Parathyroid adenoma (tissue), 2 donors: ENCODE results near the gene ADGRV1.
A peak's percentile ranks its signal among the peaks of the same experiment; 100 is the strongest.

Experiments used
- H2AFZ ChIP-seq: fragments of 300-600 bp; sonication (generic); one replicate; pipeline ENCODE4 v1.7.0; 2017; ENCODE audit warnings: antibody characterized with exemption, mild to moderate bottlenecking
- H3K27ac ChIP-seq: fragments of 300-600 bp; sonication (generic); one replicate; pipeline ENCODE4 v1.7.0; 2017
- H3K27me3 ChIP-seq: fragments of 300-600 bp; sonication (generic); one replicate; pipeline ENCODE4 v1.7.0; 2017; ENCODE audit warnings: low read length; ENCODE audit not compliant: control insufficient read depth, insufficient read depth
- H3K36me3 ChIP-seq: fragments of 300-600 bp; sonication (generic); one replicate; pipeline ENCODE4 v1.7.0; 2017; ENCODE audit warnings: low read length; ENCODE audit not compliant: control insufficient read depth, insufficient read depth
- H3K4me1 ChIP-seq: fragments of 300-600 bp; sonication (generic); one replicate; pipeline ENCODE4 v1.7.0; 2017; ENCODE audit warnings: control low read depth
- H3K4me2 ChIP-seq: fragments of 300-600 bp; sonication (generic); one replicate; pipeline ENCODE4 v1.7.0; 2017; ENCODE audit warnings: low read length
- H3K4me3 ChIP-seq: fragments of 300-600 bp; sonication (generic); one replicate; pipeline ENCODE4 v1.7.0; 2017; ENCODE audit warnings: low read depth, low read length
- H3K79me2 ChIP-seq: fragments of 300-600 bp; sonication (generic); one replicate; pipeline ENCODE4 v1.7.0; 2017; ENCODE audit warnings: control low read depth
- H3K9ac ChIP-seq: fragments of 300-600 bp; sonication (generic); one replicate; pipeline ENCODE4 v1.7.0; 2017; ENCODE audit warnings: mild to moderate bottlenecking
- H3K9me3 ChIP-seq: fragments of 300-600 bp; sonication (generic); one replicate; pipeline ENCODE4 v1.7.0; 2017; ENCODE audit warnings: low read length; ENCODE audit not compliant: control insufficient read depth
- CTCF ChIP-seq: fragments of 300-600 bp; sonication (generic); IDR thresholded peaks from one replicate; pipeline ENCODE4 v1.7.0; 2017; ENCODE audit warnings: antibody characterized with exemption, mild to moderate bottlenecking
- donor health status: primary hyperparathyroidism.

Gene ADGRV1

GRCh38 chr5:90981177-90981576 lies 422.6 kb downstream of the ADGRV1 start:
- Histone ChIP-seq H3K4me2 (no peak overlapping the region), H3K27ac (no peak overlapping the region), H3K4me1 (no peaks in the 10 kb centered on the region), H3K4me3 (no peak overlapping the region), H3K27me3 (no peaks in the 10 kb centered on the region), H3K36me3 (no peaks in the 10 kb centered on the region), H3K9ac (no peak overlapping the region), H2AFZ (no peak overlapping the region), H3K79me2 (no peaks in the 10 kb centered on the region), H3K9me3 (no peaks in the 10 kb centered on the region)
- no peak for TF ChIP-seq CTCF

DNA sequence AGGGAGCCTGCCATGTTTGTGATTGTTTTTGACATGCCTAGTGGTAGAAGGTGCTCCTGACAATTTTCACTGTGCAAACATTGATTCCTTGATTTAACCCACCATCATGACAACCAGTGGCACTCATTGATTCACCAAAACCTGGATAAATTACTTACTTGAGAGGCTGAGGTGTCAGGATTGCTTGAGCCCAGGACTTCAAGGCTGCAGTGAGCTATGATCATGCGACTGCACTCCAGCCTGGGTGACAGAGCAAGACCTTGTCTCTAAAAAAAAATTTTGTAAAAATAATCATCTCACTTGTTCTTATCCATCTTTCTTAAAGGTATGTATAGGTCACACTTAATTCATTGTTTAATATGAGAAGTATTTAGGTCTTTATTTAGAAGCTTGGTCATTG lies 423.2 kb downstream of the ADGRV1 start:
- Histone ChIP-seq H3K4me2 (no peak overlapping the region), H3K9me3 (no peaks in the 10 kb centered on the region), H3K9ac (no peak overlapping the region), H3K27me3 (no peaks in the 10 kb centered on the region), H3K79me2 (no peaks in the 10 kb centered on the region), H3K27ac (no peak overlapping the region), H3K4me3 (no peak overlapping the region), H3K36me3 (no peaks in the 10 kb centered on the region), H2AFZ (no peak overlapping the region), H3K4me1 (no peaks in the 10 kb centered on the region)
- TF ChIP-seq CTCF, result no peak

DNA sequence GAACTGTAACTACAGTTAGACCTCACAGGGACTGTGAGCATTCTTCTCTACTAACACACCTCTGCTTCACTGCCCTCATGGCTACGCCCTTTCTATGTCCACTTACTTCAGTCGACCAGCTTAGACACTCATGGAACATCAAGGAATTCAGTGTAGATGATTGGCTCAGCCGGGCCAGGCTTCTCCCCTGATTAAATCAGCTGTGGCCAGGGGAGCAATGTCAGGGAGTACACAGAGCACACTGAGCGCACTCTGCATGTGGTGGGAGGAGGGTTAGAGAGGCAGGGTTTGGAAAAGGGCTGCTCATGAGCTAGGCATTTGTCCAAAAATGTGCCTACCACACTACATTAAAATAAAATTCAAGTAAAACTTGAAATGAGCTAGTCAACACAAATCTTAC lies 424.0 kb downstream of the ADGRV1 start:
- H3K27me3 ChIP-seq, result no peaks in the 10 kb centered on the region
- no peak overlapping the region for H3K4me3 ChIP-seq
- H3K27ac ChIP-seq, result no peak overlapping the region
- H2AFZ ChIP-seq, result no peak overlapping the region
- no peaks in the 10 kb centered on the region for H3K9me3 ChIP-seq
- no peak overlapping the region for H3K9ac ChIP-seq
- no peak overlapping the region for H3K4me2 ChIP-seq
- H3K36me3 ChIP-seq, result no peaks in the 10 kb centered on the region
- no peak for TF ChIP-seq CTCF
- no peaks in the 10 kb centered on the region for H3K4me1 ChIP-seq
- no peaks in the 10 kb centered on the region for H3K79me2 ChIP-seq

GRCh38 chr5:90983148-90983547 lies 424.6 kb downstream of the ADGRV1 start:
- H3K4me3 ChIP-seq, result no peak overlapping the region
- no peaks in the 10 kb centered on the region for H3K4me1 ChIP-seq
- no peak overlapping the region for H3K27ac ChIP-seq
- no peak for TF ChIP-seq CTCF
- H3K4me2 ChIP-seq, result no peak overlapping the region
- no peaks in the 10 kb centered on the region for H3K27me3 ChIP-seq
- no peaks in the 10 kb centered on the region for H3K9me3 ChIP-seq
- H3K36me3 ChIP-seq, result no peaks in the 10 kb centered on the region
- no peaks in the 10 kb centered on the region for H3K79me2 ChIP-seq
- H2AFZ ChIP-seq, result peak overlapping the region; percentile 33
- no peak overlapping the region for H3K9ac ChIP-seq

DNA sequence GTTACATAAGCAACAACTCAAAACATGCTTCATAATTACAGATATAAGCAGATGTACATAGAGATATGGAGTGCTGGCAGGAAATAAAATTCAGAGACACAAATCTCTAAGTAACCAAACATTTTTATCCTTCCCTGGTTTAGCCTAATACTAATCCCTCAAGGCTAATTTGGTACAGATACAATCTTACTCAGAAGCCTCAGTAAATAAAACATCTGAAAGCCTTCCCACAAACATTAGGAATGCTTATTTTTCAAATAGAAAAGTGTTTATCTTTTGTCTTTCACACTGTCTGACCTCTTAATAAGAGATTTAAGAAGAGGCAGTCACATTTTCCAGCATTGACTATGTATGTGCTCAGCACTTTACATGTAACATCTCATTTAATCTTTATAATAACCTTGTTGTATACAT lies 425.1 kb downstream of the ADGRV1 start:
- Histone ChIP-seq H3K9me3 (no peaks in the 10 kb centered on the region), H3K9ac (no peak overlapping the region), H3K36me3 (no peaks in the 10 kb centered on the region), H3K27ac (no peak overlapping the region), H2AFZ (no peak overlapping the region), H3K4me3 (no peak overlapping the region), H3K4me1 (no peaks in the 10 kb centered on the region), H3K27me3 (no peaks in the 10 kb centered on the region), H3K4me2 (no peak overlapping the region), H3K79me2 (no peaks in the 10 kb centered on the region)
- TF ChIP-seq CTCF, result no peak
